ENCODE measurements around the gene PDRG1. TPM values are rescaled to one million over a fixed set of nuclear protein-coding genes. Genes with fewer than 3 reads are reported as not detected.
"Not testable (repeated sequence)": the region's sequence is repeated elsewhere in the genome, so short reads cannot be mapped to it uniquely, and the experiment has no call there.

PDRG1 gene
- total RNA-seq, 1 donor from 2014 or later = 5.9 TPM

DNA sequence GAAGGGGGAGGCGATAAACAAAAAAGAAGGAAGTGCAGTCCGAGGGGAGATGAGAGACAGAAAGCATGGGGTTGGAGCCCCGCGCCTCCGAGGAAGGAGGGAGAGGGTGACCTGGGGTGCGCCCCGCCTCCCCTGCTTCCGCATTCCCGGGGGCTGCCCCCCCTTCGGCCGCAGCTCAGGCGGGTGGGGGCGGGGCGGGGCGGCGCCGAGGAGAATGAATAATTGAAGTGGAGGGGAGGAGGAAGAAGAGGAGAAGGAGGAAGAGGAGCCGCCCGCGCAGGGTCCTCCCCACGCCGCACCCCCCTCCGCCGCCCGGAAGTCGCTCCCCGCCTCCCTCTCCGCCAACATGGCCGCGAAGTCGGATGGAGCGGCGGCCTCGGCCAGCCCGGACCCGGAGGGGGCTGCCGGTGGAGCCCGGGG, 16.0 kb upstream of the PDRG1 start, which contains the start of gene XKR7:
Gene XKR7 (plus strand): TSS at position 322 of the 420 bp plus-strand sequence. CDS start 25 bp downstream, at position 347.
- DNase-seq (ENCODE audit: low spot score) = no peak

DNA sequence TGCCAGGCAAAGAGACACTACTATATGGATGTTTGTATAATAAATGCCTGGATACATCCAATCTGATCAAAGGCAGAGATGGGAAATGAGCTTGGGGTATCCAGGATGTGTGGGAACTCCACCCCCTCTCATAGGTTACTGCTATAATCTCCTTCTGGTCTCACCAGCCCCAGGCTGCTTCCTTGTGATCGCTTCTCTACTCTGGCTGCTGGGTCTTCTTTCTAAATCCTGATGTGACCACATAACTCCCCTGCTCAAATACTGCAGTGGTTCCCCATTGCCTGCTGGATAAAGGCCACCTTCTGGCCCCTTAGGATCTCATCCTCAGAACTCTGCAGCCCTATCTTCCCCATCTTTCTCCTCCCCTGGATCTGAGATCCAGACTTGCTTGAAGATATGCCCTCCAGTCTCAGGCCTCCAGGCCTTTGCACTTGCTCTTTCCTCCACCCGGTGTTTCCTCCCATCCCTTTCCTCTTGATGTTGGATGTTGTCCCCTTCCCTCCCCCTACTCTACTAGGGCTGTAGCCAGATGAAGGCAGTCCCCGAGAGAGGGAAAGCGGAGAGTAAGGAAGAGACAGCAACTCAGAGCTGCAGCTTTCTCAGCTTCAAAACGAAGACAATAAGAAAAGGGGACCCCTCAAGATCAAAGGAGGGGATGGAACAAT, 15.3 kb upstream of the PDRG1 start:
- DNase-seq (ENCODE audit: low spot score) = no peak

DNA sequence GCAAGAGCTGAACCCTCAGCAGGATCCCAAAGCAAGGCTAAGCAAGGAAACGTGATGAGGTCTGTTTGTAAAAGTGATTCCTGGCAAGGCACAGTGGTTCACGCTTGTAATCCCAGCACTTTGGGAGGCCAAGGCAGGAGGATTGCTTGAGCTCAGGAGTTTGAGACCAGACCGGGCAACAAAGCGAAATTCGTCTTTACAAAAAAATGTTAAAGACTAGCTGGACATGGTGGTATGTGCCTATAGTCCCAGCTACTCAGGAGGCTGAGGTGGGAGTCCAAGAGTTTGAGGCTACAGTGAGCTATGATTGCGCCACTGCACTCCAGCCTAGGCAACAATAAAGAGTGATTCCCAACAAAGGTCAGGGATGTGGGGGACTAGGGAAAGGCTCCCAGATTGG, 12.0 kb upstream of the PDRG1 start:
- no peak for DNase-seq (ENCODE audit: low spot score)

DNA sequence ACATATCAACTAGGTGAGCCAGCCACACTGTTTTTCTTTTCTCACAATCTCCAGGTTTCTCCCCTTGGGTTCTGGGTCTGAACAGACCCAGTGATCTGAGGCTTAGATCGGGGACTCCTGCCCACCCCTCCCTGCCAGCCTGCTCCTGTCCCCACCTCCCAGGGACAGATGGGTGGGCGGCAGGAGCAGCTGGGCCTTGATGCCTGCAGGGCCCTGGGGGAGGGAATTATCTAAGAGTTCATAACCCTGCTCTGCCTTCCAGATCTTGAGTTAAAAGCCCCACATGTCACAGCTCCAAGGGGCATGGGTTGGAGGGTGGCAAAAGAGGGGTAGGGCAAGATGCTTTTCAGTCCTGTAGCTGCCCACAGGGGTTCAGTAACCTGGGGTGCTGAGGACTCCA, 10.9 kb upstream of the PDRG1 start:
- DNase-seq (ENCODE audit: low spot score) = no peak

DNA sequence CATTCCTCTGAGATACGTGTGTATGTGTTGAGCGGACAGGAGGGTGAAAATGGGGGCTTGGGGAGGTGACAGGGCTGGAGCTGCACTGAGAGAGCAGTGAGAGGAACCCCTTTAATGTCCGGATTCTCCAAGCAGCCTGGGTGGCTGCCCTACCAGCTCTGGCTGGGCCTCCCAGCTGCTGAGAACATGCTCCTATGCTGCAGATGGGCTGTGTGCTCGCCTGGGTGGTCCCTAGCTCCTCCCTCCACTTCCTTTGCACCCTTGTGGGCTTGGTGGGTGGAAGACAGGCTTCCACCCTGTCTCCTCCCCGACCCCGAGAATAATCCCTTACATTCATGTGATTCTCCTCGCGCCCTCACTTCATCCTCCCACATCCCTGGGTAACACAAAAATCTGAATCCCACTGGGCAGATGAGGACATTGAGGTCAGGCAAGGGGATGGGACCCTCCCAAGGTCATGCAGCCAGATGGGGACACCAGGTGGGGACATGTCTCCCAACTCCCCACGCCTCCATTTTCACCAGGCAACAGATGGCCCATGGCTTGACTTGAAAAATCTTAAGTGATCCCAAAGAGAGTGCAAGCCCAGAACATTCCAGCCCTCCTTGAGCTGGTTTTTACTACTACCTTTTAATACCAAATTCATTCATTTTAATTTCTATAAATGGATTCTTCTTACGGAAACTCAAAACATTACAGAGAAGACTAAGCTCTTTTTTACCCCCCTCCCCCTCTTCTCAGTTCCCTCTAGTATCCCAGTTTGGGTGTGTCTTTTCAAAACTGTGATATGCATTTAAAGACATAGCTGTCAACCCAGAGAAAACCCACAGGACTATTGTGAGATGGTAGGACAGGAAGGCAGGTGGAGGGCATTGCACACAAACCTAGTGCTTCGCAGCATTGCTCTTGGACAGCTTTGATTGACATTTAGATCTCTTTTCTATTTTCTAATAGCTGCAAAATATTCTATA, 5.0 kb upstream of the PDRG1 start:
- no peak for DNase-seq (ENCODE audit: low spot score)

DNA sequence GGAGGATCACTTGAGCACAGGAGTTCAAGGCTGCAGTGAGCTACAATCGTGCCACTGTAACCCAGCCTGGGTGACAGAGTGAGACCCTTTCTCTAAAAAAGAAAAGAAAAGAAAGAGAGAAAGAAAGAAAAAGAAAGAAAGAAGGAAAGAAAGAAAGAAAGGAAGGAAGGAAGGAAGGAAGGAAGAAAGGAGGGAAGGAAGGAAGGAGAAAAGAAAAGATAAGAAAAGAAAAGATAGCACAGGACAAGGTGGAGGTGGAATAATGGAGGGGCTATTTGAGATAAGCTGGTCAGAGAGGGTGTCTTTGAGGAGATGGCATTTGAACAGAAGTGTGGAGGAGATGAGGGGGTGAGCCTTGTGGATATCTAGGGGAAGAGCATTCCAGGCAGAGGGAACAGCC, 2.7 kb upstream of the PDRG1 start:
- no peak for DNase-seq (ENCODE audit: low spot score)

DNA sequence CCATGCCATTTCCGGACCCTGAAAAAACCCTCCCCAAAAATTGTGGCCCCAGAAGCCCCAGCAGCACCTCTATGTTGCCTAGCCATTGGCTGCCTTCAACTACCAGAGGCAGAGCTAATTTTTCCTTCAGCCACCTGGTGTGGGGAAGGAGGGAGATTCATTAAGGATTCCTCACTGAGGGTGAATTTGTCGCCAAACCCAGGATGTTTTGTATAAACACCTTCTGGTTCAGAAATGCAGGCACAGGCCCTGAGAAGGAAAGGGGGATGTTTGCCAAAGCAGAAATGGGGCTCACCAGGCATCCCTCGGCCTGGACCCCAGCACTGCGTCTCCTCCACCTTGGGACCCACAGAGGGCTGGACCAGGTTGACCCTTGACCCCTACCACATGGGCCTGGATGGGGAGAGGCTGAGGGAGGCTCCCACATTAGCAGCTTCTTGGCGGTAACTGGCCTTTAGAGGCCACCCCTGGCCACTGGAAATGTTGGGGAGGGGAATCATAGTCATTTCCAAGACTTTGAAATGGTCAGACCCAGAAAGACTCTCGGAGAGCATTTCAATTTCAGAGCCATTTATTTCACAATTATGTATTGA, 1.8 kb upstream of the PDRG1 start:
- DNase-seq (ENCODE audit: low spot score) = no peak

DNA sequence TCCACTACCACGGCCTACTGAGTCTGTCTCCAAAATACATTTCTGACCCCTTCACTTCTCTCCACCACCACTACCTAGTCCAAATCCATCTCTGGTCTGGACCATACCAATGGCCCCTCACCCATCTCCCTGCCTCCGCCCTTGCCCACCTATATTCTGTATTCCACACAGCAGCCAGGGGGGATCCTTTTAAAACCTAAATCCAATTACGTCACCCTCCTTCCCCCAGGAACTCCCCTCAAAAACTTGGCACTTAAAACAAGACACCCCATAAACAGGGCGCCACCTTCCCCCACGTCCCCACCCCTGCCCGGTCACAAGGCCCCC, 680 bp downstream of the PDRG1 start:
- no peak for DNase-seq (ENCODE audit: low spot score)

DNA sequence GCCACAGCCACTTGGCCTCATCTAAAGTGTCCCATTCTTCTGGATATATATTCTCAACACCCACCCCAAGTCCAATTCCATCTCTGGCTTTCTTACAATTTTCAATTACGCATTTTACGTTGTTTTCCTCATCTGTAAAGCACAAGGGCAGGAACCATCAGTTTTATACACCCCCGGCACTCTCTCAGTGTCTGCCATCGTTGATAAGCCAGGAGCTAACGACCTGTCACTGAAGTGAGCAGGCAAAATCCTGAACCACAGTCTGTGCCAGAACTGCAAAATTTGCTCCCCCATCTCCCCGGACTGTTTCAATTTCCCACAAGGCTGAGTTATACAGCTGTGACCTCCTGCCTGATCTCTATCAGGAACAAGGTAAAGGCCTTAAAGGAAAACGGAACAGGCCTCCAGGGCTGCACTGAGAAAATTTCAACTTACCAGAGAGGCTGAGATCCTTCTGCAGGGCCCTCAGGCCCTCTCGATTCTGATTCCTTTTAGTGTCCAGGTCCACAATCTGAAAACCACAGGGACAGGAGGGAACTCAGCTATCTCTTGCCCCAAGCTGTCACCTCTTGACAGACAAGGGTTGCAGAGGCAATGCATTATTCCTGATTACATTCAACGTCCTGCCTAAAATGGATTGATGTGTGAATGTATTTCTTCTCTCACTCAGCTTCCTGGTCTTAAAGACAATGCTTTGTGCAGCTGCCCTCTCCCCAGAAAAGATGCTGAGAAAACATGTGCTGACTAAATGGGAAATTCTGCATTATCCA, 1.8 kb downstream of the PDRG1 start:
- DNase-seq (ENCODE audit: low spot score) = no peak

DNA sequence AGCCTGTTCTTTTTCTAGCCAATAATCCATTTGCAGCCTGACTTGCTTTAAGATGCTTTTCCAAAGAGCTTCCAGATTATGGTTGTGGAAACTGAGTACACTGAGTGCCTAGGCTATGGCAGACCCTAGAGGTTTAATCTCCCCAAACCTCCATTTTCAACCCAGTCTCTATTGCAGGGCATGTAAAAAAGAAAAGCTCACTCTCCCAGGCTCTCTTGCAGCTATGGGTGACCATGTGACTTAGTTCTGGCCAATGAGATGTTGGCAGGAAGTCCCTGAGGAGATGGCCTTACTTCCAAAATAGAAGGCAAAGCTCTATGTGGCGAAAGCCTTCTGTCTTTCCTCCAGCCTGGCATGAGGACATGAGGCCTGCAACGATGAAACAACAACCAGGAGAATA, 3.8 kb downstream of the PDRG1 start:
- no peak for DNase-seq (ENCODE audit: low spot score)

DNA sequence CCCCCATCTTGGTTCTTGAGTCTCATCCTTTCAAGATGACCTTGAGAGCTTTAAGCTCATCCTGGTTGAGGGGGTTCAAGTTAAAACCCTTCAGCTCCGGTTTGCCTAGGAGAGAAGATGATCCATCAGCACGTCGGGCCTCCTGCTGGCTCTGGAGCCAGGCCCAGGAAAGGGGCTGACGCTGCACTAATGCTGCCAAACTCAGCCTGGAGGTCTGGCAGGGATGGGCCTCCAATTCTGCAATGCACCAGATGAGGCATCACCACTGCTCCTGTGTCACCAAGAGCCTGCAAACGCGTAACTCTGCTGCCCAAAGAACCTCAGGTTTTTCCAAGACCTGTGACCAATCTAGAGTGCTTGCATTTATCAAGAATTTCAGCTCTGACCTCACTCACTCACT, 6.1 kb downstream of the PDRG1 start:
- DNase-seq (ENCODE audit: low spot score) = no peak

DNA sequence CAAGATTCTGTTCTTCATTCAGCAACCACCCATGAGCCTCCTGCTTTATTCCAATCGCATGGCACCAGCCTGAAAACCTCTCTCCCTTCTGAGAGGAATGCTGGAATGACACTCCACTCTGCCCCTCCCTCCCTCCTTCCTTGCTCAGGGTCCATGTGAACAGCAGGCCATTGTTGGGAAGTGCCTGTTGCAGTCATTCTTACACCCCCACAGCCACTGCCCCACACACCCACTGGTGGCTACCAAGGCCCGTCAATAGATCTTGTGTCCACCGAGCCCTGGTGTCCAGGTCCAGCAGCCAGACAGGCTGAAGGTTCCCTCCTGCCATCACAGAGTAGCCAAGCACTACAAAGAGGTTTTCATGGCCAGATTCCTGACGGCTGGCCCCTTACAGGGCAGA, 6.5 kb downstream of the PDRG1 start:
- no peak for DNase-seq (ENCODE audit: low spot score)

DNA sequence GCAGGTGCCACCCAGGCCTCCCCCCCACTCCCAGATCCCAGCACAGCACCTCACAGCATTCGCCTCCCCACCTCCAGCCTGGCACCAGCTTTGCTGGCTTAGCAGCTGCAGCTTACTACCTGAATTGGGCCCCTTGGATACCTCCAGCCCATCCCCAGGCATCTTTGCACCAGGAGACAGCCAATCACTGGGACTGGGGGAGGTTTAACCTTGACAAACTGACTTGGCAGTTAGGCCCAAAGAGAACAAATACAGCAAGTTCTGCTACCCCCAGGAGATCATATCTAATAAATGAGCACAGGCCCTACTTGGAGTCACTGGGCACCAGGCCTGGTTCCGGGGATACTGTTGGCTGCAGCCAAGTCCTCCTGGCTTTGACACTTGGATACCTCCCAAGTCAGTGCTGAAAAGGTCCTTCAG, 8.8 kb downstream of the PDRG1 start:
- no peak for DNase-seq (ENCODE audit: low spot score)

DNA sequence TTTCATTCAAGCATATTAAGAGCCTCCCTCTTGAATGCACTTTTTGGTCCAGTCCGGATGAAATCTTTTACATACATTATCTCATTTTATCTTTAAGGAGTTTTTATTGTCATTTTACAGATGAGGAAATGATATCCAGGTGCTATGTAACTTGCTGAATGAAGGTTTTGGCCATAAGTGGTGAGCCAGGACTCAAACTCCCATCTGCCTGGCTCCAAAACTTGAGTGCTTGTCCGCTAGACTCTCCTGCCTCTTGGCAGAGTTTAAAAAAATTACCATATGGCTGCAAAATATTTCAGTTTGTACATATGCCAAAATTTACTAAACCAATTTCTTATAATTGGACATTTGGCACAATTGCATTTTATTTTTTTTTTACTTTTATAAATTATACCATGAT, 12.2 kb downstream of the PDRG1 start:
- no peak for DNase-seq (ENCODE audit: low spot score)

DNA sequence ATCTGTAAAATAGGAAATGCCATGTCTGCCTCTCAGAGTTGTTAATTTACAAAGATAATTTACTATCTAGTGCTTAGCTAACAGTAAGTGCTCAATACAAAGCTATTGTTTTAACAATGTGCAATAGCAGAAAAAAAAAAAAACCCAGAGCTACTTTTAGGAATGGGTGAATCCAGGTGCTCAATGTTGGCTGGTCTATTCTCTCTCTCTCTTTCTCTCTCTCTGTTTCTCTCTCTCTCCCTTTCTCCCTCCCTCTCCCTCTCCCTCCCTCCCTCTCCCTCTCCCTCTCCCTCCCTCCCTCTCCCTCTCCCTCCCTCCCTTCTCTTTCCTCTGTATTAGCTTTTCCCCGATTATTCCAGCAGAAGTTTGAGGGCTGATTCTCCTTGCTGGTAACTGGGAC, 14.0 kb downstream of the PDRG1 start:
- no peak for DNase-seq (ENCODE audit: low spot score)

DNA sequence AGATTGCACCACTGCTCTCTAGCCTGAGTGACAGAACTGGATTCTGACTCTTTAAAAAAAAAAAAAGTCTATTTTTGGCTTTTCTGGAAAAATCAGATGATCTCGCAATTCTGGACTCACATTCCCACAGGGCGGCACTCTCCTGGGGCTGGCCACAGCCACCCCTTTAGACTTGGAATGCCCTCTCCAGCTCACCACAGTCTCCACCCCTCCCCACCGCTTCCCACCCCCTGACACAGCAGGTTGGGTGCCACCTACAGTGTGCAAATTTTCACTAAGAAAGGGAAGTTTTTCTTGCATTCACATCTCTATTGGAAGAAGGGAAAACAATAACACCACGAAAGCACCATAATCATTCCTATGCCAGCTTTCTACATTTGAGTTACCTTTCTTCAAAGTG, 15.4 kb downstream of the PDRG1 start:
- DNase-seq (ENCODE audit: low spot score) = no peak

DNA sequence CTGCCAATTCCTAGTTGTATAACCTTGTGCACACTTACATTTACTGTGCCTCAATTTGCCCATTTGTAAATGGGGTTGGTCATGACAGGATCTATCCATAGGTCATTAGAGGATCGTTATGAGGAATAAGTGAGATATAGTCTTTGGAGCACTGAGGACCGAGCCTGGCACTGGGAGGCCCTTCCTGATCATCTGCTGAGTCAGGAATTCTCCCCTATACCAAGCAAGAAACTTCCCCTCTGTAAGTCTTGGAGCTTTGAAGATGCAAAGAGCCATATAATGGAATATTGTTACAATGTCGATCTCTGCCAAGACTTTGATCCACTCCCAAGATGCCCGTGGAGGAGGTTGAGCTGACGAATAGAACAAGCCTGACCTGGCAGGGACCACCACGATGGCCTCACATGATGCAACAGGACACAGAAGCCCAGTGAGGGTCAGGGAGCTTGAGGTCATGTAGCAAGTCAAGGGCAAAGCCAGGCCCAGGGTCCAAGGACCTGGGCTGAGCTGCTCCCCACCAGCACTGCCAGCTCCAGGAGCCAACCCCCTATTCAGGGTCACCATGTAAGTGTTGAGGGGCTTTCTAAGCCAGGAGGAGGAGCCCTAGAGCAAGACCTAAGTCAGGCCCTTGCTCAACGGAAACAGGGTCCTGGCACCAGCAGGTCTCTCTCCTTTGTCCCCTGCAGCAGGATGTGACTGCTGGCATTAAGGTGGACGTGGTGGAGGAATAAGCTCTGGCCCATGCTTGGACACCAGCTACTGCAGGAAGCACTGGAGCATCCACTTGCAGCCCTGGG, 16.7 kb downstream of the PDRG1 start:
- DNase-seq (ENCODE audit: low spot score) = no peak

DNA sequence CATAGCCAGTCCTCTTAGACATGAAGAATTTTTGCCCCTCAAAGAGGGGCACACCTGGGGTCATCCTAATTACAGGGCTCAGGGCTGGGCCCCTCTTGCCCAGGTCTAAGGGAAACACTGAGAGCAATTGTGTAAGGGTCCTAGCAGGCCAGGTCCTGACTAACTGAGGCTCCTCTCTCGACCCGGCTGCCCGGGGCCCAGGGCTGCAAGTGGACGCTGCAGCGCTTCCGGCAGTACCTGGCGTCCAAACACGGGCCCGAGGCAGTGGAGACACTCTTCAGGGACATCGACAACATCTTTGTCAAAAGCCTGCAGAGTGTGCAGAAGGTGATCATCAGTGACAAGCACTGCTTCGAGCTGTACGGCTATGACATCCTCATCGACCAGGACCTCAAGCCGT, 17.4 kb downstream of the PDRG1 start:
- no peak for DNase-seq (ENCODE audit: low spot score)

DNA sequence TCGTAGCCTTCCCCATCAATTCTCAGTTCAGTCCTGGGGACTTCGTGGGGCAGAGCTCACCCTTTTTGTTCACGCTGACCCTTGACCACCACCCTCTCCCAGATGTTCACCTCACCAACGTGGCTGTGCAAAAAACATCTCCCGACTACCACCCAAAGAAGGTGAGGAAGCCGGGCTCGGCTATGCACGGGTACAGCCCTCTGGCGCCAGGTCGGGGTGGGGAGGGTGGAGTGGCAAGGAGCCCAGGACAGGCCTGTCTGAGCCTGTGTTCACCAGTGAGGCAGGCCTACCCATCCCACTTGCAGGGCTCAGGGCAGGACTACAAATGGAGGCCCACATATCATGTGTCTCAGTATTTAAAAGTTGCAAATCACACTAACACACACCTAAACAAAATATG, 18.1 kb downstream of the PDRG1 start:
- DNase-seq (ENCODE audit: low spot score) = no peak

DNA sequence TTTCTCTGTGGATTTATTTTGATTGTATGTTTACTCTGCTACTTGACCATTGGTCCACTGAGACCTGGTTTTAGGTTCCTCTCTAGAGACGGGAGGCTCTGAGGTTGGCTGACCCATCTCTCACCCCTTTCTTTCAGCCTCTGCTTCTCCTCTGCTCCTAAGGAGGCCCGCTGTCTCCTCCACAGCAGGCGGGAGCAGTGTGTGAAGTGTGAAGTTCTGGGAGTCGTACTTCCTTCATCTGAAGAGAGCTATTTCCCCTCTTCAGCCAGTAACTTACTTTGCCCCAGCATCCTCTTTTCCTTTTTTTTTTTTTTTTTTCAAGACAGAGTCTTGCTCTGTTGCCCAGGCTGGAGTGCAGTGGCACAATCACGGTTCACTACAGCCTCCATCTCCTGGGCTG, 21.1 kb downstream of the PDRG1 start:
- DNase-seq (ENCODE audit: low spot score) = no peak

DNA sequence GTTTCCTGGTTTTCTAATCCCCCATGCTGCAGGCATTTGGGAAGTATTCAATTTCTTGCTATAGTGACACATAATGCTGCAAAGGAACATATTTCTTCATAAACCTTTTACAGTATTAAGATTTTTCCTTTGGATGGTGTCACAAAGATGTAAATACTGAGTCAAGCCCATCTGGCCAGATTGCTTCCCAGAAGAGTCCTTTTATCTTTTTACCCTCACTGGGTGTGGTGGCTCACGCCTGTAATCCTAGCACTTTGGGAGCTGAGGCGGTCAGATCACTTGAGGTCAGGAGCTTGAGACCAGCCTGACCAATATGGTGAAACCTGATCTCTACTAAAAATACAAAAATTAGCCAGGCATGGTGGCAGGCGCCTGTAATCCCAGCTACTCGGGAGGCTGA, 22.2 kb downstream of the PDRG1 start:
- DNase-seq (ENCODE audit: low spot score) = not testable (repeated sequence)
